Measurements from ENCODE around the gene KRTAP2-3.

DNA sequence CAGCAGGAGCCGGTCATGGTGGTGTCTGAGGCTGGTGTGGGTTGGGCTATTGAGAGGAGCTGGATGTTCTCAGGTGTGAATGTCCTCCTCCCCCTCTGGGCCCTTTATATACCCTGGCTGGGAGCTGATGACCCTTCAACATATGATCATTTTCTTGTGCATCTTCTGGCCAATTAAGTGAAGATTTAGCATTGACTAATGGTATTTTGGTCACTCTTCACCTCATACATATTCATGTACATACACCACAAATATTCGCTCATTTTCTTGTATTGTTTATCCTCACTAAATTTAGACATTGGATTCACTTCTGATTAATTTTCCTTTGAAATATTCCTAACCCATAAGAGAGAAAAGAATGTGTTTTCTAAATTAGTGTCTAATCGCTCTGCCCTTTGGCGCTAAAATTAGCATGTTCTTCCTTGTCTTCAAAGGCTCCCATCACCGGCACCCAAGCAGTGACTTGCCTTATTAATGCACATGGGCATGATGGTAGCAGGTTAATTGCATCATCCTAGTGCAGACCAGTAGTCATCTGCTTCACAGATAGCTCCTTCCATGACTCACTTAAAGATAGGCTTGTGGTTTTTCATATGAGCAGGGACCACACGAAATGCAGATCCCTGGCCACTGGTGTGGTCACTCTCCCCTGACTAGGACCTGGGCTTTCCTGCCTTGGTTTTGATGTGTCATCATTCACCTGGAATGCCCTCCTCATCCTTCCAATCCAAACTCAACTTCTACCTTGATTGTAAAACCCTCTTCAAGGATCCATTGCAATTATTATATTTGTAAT is 6.1 kb upstream of the KRTAP2-3 start, which contains the start of gene KRTAP2-4:
- TF ChIP-seq POLR2AphosphoS5 (IDR thresholded peaks at IDR 0.05; ENCODE audit: low read depth, low read length), result no peak
- TF ChIP-seq POLR2A (IDR thresholded peaks at IDR 0.05; ENCODE audit: low read depth, low read length), result no peak
- TF ChIP-seq SPI1 (IDR thresholded peaks at IDR 0.05; ENCODE audit: low read depth, low read length), result no peak
- TF ChIP-seq POU2F2 (IDR thresholded peaks at IDR 0.05; ENCODE audit: low read depth, low read length), result no peak

Data from GM12891 (cell line).